ENCODE measurements around the gene ESYT2.
"Not testable (repeated sequence)": the region's sequence is repeated elsewhere in the genome, so short reads cannot be mapped to it uniquely, and the experiment has no call there.

ESYT2 gene

GRCh38 chr7:158720112-158720511 is 109.2 kb downstream of the ESYT2 start:
- DNase-seq: no peak

GRCh38 chr7:158716802-158717201 is 112.5 kb downstream of the ESYT2 start:
- no peak for DNase-seq

GRCh38 chr7:158710651-158711102 is 118.6 kb downstream of the ESYT2 start:
- peak; percentile 53 for DNase-seq

GRCh38 chr7:158707610-158708009 is 121.7 kb downstream of the ESYT2 start:
- no peak for DNase-seq

GRCh38 chr7:158706710-158707590 is 122.4 kb downstream of the ESYT2 start:
- no peak for DNase-seq

GRCh38 chr7:158706273-158706704 is 123.0 kb downstream of the ESYT2 start:
- no peak for DNase-seq

- no peak for DNase-seq
Observed at GRCh38 chr7:158705234-158705850, 124.0 kb downstream of the ESYT2 start.

- DNase-seq: peak; percentile 98
Observed at GRCh38 chr7:158704524-158705233, 124.6 kb downstream of the ESYT2 start, which contains the start of gene NCAPG2. TSS of gene NCAPG2 (minus strand) at chr7:158704804. CDS start at chr7:158701899, 2,905 bp downstream.

- not testable (repeated sequence) for DNase-seq
Observed at GRCh38 chr7:158703679-158704523, 125.4 kb downstream of the ESYT2 start.

- no peak for DNase-seq
Observed at GRCh38 chr7:158702944-158703343, 126.4 kb downstream of the ESYT2 start.

GRCh38 chr7:158702196-158702595 is 127.1 kb downstream of the ESYT2 start:
- no peak for DNase-seq

GRCh38 chr7:158700008-158700407 is 129.3 kb downstream of the ESYT2 start:
- no peak for DNase-seq

- DNase-seq: no peak
Observed at GRCh38 chr7:158699341-158699740, 130.0 kb downstream of the ESYT2 start.

GRCh38 chr7:158698657-158699195 is 130.6 kb downstream of the ESYT2 start:
- no peak for DNase-seq

- DNase-seq: not testable (repeated sequence)
Observed at GRCh38 chr7:158697597-158697996, 131.7 kb downstream of the ESYT2 start.

GRCh38 chr7:158695726-158696452 is 133.4 kb downstream of the ESYT2 start:
- DNase-seq: no peak

- no peak for DNase-seq
Observed at GRCh38 chr7:158695056-158695455, 134.3 kb downstream of the ESYT2 start.

- DNase-seq: no peak
Observed at GRCh38 chr7:158694650-158695049, 134.7 kb downstream of the ESYT2 start.

GRCh38 chr7:158689488-158689887 is 139.8 kb downstream of the ESYT2 start:
- DNase-seq: no peak

- no peak for DNase-seq
Observed at GRCh38 chr7:158687406-158687805, 141.9 kb downstream of the ESYT2 start.

GRCh38 chr7:158685693-158686092 is 143.6 kb downstream of the ESYT2 start:
- no peak for DNase-seq

Data from NK-92 treated with Interleukin-12 subunit alpha and Interleukin-12 subunit beta, amount 100 ng/mL, for 24 hours (cell line).